IPS-NIHi7 (cell line): ENCODE data around the gene MRPS10.
A peak's percentile ranks its signal among the peaks of the same experiment; 100 is the strongest.
"Not testable (repeated sequence)": the region's sequence is repeated elsewhere in the genome, so short reads cannot be mapped to it uniquely, and the experiment has no call there.

Source experiments
- DNase-seq: peaks from one replicate; pipeline ENCODE4 v3.0.0; 2012; ENCODE audit warnings: mixed read lengths; ENCODE audit errors: extremely low spot score

The MRPS10 gene

DNA sequence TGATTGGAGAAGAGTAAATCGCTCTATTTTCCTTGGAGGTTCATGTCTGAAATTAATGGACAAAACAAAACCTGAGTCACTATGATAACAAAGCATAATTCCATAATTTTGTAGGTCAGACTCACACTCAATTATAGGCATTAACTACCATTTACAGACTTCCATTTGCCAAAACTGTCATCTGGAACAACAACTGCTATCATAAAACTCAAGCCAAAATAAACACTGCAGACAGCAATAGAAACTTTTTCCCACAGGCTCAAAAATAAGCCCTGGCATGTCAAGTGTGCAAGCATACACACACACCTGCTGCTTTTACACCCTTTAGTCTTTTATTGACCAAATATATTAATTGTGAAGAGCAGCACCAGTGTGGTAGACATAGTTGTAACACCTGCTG, 7.1 kb downstream of the MRPS10 start:
- no peak for DNase-seq

DNA sequence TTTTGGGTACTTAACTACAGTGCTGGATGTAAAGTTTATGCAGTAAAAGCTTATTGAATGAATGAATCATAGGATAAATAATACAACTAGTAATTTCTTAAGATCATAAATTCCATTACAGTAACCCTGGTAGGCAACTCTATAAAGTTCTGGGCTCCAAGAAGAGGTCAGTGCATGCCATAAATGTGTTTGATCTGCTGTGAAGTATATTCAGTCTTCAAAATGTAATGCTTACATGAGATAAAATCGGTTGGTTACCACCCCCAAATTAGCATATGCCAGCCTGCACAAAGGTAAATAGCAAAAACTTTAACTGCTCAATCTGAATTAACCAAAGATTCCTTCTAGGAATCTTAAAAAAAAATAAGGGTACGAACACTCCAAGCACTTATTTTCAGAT, 10.1 kb downstream of the MRPS10 start:
- DNase-seq, result not testable (repeated sequence)

DNA sequence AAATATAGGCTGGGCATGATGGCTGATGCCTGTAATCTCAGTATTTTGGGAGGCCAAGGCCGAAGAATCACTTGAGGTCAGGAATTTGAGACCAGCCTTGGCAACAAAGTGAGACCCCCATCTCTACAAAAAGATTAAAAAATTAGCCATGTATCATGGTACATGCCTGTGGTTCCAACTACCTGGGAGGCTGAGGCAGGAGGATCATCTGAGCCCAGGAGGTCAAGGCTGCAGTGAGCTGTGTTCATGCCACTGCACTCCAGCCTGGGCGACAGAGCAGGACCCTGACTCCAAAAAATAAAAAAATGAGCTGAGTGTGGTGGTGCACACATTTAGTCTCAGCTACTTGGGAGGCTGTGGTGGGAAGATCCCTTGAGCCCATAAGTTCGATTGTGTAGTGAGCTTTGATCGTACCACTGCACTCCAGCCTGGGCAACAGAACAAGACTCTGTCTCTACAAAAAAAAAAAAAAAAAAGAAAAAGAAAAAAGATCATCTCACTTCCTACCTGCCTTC, 12.8 kb downstream of the MRPS10 start:
- no peak for DNase-seq

DNA sequence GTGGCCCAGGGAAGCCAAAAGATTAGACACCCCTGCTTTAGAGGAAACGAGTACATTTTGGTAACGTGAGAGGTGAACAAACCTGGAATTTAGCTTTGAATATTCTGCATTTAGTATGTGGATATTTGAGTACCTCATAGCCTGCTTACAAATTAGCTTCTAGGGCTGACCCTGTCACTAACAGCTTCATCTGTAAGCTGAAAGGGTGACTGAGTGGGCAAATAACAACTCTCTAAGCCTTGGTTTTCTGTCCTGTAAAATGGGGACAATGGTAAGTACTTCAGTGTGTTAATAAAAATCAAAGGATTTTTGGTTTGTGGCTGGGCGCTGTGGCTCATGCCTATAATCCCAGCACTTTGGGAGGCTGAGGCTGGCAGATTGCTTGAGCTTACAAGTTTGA, 14.5 kb downstream of the MRPS10 start:
- DNase-seq, result no peak

DNA sequence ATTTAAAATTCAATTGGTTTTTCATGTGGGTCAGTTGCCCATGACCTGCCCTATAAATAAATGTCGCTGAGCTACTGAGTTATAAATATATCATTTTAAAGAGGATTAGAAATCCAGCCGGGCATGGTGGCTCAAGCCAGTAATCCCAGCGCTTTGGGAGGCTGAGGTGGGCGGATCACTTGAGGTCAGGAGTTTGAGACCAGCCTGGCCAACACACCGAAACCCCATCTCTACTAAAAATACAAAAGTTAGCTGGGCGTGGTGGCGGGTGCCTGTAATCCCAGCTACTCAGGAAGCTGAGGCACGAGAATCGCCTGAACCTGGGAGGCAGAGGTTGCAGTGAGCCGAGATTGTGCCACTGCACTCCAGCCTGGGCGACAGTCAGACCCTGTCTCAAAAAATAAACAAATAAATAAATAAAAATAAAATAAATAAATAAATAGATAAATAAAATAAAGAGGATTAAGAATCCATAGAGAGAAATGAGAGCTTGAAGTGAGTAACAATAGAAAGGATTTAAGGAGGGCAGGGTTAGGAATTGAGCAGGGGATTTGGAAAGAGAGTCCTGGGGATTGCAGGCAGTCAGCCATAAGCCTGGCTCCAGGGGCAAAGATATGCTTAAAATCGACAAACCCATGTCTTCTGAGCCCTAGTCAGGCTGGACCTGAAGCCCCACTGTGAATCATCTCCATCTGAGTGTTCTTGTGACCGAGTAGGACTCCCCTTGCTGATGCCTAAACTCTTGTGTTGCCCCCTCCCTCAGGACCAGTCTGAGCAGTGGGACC, 15.3 kb downstream of the MRPS10 start:
- not testable (repeated sequence) for DNase-seq

DNA sequence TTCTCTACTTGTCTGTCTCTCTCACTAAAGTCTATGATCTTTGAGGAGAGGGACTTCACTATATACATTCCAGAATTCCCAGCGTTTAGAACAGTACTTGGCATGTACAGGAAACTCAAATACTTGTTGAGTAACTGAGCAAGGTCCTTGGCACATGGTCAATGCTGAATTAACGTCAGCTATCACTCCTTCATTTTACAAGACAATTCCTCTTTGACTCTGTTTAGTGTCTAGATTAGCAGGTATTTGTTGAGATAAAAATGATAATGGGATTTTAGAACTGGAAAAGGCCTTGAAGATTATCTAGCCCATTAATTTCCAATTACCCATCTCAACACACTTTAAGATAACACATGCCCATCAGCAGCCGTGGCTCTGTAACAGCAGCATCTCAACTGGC, 16.3 kb downstream of the MRPS10 start:
- DNase-seq, result no peak

DNA sequence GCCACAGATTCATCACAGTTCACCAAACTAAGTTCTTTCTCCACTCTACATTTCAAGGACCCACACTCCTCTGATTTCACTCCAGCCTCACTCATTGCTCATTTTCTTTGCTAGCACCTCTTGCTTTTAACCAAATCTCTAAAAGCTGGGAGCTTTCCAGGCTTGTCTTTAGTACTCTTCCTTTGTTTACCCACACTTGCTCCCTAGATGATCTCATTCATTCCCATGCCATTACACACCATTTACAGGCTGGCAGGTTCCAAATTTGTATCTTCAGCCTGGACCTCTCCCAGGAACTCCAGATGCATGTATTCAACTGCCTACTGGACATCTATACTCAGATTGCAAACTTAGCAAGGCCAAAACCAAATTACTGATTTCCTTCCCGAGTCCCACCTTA, 17.6 kb downstream of the MRPS10 start:
- no peak for DNase-seq

DNA sequence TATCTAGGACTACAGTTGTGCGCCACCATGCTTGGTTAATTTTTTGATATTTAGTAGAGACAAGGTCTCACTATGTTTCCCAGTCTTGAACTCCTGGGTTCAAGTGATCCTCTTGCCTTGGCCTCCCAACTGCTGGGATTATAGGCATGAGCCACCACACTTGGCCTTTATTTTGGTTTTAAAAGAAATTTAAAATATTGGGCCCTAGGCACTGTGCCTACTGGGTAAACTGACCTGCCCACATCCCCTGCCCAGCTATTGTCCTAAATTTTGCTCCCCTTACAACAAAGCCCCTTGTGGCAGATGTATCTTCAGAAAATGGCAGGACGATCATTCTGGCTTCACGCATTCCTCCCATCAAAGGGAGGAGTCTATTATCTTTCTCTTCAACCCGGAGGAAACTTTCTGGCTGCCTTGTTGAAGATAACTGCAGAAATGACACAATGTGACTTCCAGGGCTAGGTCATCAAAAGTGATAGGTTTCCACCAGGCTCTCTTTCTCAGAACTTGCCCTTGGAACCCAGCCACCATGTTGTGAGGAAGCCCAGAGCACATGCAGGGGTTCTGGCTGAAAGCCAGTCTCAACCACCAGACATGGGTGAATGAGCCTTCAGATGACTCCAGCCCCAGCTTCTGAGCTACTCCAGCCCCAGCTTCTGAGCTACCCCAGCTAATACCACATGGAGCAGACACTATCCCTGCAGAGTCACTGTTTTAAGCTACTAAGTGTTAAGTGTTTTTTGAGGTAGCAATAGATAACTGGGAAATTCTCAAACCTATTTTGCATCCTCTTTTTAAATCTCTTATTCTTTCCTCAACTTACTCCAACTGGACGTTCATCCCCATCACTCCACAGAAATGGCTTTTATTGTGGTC, 18.3 kb downstream of the MRPS10 start:
- DNase-seq, result no peak

DNA sequence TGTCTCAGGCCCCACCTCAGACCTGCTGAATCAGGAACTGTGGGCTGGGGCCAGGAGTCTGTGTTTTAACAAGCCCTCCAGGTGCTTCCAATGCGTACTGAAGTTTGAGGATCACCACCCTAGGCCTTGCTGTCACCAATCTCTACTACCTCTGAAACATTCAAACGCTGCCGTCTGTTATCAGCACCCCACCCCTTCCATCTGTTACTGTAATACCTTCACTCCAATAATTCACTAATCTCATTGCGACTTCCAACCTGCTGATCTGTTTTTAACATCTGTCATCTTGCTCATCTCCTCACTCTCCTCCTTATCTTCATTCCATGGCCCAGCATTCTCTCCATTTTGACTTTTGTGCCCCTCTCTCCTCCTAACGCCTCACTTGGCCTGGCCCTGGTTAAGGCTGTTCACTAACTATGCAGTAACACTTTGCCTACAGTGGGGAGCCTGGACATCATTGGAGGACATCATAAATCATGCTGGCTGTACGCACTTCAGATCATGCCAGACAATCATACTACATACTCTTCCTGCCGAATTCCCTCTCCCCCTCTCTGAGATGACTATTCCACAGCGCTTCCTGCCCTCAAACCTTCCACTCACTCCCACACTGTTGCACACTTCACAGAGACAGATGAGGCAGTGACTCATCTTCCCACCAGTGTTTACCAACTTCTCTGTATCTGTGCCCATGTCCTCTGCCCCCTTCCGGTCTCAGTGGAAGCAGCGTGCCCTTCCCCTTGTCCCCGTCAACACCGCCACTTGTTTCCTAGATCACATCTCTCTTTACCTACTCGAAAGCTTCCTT, 19.9 kb downstream of the MRPS10 start:
- no peak for DNase-seq

DNA sequence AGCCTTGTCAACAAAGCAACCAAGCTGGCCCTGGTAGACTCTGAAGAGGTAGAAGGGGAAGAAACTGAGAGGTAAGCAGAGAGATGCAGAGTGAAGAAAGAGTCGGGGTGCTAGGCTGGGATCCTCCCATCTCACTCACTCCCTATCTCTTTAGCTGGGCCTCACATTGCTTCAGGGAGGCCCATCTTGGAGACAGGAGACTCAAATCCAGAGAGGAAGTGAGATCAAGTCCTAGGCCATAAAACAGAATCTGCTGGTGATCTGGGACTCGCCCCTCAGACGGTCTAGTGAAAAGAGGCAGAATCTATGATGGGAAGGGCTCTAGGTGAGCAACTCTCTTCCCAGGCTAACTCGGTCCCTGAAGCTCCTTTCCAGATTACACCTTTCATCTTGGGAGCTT, 22.2 kb downstream of the MRPS10 start:
- no peak for DNase-seq

DNA sequence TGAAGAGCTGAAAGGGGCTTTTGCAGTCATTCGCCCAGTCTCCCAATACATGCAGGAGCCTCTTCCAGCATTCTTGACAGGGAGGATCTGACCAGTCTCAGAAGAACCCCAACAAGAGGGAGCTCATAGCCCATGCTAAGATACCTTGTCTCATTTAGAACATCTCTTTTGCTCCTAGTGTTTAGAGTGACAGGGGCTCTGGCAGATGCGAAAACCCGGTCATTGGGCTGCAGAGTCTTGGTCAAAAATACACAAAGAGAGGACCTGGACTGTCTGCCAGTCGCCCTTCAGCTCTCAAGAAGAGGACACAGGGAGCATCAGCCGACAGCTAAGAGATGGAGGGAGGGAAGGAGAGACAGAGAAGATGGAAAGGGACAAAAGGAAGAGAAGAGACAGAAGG, 23.6 kb downstream of the MRPS10 start:
- DNase-seq, result no peak

DNA sequence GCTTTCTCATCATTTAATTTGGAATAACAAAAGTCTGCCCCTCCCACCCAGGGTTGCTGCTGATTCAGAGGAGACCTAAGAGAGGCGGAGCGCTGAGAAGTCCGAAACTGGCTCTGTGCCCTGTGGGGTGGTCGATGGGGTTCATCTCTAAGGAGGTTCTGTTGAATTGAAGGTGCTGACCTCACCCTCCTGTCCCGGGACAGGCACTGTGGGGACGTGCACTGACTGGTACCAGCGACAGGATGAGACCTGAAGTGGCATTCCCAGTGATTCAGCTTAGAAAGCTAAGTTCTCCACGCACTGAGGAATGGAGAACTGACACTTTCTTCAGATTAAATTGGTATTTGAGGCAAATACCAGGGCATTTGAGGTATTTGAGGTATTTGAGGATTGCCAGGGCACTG, 24.2 kb downstream of the MRPS10 start:
- DNase-seq, result peak; percentile 58

DNA sequence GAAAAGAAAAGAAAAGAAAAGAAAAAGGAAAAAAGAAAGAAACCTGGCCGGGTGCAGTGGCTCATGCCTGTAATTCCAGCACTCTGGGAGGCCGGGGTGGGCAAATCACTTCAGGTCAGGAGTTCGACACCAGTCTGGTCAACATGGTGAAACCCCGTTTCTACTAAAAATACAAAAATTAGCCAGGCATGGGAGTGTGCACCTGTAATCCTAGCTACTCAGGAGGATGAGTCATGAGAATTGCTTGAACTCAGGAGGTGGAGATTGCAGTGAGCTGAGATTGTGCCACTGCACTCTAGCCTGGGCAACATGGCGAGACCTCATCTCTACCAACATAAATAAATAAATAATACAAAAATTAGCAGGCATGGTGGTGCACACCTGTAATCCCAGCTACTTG, 25.3 kb downstream of the MRPS10 start:
- not testable (repeated sequence) for DNase-seq

DNA sequence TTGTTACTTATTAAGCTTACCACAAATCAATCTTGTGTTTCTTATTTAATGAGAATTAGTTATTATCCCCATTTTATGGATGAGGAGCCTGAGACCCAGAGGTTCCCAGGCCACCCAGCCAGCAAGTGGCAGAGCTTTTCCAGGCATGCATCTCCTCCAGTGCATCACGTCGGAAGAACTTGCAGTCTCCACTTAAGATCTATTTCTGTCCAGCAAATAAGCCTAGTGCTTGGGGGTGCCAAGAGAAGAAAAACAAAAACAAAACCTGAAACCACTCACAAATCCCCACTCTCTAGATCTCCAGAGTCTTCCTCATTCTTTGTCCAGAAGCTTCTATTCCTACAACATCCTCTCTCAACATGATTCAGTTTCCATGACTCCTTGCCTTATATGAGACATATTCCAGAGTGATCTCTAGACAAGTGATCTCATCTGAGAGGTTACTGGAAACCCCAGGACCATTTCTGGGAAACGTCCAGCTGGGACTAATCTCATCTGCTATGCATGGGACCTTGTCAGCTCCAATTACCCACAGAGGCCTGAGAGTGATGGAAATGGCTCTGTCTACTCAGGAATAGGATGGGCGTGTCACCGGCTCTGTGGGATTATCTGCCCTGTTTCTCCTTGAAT, 27.0 kb downstream of the MRPS10 start:
- DNase-seq, result no peak

DNA sequence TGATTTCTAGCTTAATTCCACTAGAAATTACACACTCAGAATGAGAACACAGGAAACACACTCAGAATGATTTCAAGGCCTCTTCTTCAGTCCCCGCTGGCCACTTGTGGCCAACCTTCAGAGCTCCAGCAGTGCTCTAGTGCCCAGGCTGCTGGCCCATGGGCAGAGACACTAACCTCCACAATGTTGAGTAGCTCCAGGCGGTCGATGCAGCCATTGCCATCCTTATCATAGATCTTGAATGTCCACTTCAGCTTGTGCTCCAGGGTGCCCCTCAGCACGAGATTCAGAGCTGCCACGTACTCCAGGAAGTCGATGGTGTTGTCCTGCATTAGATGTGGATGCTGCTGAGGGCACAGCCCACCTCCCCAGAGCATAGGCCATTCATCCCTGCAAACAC, 29.3 kb downstream of the MRPS10 start:
- DNase-seq, result no peak

DNA sequence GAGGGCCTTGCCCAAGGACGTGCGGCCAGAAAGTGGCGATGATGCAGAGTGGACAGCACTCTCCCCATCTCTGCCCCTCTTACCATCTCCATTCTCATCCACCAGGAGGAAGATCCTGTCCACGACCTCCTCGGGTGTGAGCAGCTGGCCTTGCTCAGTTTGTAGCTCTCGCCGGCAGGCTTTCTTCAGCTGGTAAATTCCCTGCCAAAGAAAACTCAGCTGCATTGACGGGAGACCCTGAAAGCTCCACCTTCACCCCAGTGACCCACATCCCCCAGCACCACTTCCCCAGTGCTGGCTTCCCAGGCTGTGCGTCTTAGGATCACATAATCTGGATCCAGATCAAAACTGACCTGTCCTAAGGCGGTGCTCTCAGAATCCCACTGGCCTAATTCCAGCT, 32.1 kb downstream of the MRPS10 start:
- DNase-seq, result no peak

DNA sequence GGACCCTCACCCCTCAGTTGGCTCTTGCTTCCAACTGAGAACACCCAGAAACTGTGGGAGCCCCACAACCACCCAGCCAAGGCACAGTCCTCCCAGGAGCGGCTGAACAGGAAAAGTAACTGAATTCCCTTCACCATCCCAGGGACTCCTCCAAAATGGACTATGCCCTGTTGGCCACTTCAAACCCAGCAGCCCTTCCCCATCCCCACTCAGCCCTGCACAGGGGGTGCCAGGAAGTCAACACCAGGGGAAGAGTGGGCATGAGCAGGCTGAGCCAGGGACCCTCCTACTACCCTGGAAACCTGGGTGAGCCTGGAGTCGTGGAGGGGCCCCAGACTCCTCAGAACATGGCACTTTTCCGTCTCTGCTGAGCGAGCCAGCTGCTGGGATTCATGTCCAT, 33.2 kb downstream of the MRPS10 start:
- no peak for DNase-seq

DNA sequence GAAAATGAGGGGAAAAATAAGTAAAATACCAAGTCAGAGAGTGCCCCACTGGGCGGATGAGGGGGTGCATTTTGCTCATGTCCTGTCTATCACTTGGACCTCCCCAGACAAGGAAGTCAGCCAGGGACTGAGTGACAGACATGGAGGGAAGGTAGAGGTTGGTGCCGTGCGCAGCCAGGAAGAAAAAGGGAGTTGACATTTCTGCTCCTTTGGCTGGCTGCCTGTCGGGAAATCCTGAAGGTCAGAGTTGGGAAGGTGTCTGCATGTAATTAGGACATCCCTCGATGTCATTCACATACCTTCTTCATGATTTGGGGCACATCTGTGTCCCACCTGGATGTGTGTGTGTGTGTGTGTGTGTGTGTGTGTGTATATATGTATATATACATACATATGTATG, 35.6 kb downstream of the MRPS10 start:
- DNase-seq, result no peak

DNA sequence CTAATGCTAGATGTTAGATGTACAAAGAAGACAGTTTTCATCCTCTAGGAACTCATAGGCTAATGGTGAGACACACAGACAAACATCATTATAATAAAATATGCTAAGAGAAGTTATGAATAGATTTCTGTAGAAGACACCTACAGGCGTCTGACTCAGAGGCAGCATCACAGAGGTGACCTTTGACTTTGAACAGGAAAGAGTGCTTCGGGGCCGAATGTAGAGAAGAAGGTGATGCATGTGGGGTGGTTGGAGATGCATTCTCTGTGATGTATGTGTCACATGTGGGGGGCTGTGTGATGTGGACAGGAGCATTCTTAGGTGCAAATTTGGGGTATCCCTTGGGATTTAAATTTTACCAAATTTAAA, 37.7 kb downstream of the MRPS10 start:
- DNase-seq, result no peak

DNA sequence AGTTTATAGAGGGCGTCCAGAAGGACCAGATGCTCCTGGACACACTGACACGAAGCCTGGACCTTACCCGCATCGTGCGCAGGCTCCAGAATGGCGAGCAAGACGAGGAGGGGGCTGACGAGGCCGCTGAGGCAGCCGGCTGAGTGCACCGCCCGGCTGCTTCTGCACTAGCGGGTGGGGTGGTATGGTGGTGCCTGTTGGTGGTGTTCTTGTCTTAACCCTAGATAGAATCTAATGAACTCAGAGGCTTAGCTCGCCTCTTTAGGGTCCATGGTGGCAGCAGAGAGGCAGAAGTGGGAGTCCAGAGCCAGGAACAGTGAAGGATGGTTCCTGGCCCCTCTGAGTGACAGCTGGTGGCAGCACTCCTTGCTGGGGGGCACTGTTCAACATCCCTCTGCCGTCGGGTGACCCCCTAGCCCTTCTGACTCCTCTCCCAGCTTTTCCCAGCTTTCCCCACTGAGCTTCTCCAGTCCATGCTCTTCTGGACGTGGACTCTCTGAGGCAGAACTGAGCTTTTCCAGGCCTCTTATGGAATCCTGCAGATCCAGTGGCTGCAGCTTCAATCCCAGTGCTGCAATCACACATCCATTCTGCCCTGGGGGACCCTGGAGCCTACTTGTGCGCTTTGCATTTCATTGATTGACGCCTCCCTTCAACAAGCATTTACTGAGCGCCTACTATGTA, 38.3 kb downstream of the MRPS10 start:
- no peak for DNase-seq
